Fibroblast of the aortic adventitia (primary cell): ENCODE data around the gene GRIA3. TPM values are rescaled to one million over a fixed set of nuclear protein-coding genes. Genes with fewer than 3 reads are reported as not detected.
A peak's percentile ranks its signal among the peaks of the same experiment; 100 is the strongest.

ENCODE experiments used
- DNase-seq: peaks from one replicate; pipeline ENCODE4 v3.0.0-alpha.2; 2010; ENCODE audit warnings: low read depth
- H3K4me3 ChIP-seq: 2 replicates; pipeline ENCODE4 v1.5.1; 2011; ENCODE audit warnings: low read depth, mild to moderate bottlenecking, control low read depth, low read length, moderate library complexity
- total RNA-seq: library from RNA; depleted of rRNA; stranded (reverse); fragments of >200 nt; gene quantifications from 2 replicates; pipeline ENCODE4 v1.2.3, GENCODE V29; 2012; ENCODE audit warnings: low replicate concordance
- TF ChIP-seq, protein P1 (sequence below): IDR thresholded peaks from 2 replicates; pipeline ENCODE4 v1.5.1; 2011; ENCODE audit warnings: mild to moderate bottlenecking, low read length, control low read depth, inconsistent platforms; ENCODE audit not compliant: insufficient read depth

Gene GRIA3
- total RNA-seq, 1 donor = 9.7 TPM

DNA sequence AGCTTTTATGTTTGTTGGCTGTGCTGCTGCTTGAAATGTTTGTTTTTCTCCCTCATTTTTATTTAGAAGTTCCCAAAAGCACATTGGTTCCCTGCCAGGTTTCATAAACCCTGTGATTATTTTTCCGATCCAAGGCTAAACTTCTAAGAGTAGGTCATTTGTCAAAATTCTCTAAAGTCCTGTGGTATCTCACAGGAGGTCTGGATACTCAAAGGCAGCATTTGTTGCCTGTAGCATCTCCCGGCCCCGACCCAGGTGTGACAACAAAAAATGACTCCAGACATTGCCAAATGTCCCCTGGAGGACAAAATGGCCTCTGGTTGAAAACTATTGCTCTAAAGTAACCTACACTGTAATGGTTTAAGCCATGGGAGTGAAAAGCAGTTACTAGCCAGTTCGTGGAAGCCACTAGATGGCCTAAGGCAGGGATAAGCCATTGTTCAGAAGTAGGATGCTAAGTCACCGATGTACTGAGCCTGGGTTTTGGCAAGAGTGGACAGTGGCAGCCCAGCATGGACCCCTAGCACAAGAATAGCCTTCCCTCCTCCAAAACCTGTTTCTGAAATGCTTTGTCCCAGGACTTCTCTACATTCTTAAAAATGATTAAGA, 292.6 kb downstream of the GRIA3 start:
- no peak overlapping the region for H3K4me3 ChIP-seq
- DNase-seq = no peak
- TF ChIP-seq, protein P1, sequence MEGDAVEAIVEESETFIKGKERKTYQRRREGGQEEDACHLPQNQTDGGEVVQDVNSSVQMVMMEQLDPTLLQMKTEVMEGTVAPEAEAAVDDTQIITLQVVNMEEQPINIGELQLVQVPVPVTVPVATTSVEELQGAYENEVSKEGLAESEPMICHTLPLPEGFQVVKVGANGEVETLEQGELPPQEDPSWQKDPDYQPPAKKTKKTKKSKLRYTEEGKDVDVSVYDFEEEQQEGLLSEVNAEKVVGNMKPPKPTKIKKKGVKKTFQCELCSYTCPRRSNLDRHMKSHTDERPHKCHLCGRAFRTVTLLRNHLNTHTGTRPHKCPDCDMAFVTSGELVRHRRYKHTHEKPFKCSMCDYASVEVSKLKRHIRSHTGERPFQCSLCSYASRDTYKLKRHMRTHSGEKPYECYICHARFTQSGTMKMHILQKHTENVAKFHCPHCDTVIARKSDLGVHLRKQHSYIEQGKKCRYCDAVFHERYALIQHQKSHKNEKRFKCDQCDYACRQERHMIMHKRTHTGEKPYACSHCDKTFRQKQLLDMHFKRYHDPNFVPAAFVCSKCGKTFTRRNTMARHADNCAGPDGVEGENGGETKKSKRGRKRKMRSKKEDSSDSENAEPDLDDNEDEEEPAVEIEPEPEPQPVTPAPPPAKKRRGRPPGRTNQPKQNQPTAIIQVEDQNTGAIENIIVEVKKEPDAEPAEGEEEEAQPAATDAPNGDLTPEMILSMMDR = no peak

DNA sequence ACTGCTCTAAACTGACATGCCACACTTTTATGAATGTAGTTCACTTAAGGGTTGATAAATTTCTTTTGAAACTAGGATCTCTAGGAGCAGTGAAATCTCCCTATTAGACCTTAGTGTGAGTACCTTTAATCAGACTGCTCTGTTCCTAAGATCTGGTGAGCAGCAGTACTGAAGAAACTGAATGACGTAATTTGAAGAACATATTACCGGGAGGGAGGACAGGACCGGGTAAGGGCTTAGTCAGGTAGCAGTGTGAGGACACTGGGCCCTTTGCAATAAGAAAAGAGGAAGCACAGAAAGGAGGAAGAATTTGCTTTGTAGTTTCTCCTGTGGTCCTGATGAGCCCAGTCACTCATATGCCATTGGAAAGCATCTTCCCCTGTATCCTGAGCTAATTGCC, 293.6 kb downstream of the GRIA3 start:
- DNase-seq = no peak
- TF ChIP-seq, protein P1 = no peak
- no peak overlapping the region for H3K4me3 ChIP-seq

DNA sequence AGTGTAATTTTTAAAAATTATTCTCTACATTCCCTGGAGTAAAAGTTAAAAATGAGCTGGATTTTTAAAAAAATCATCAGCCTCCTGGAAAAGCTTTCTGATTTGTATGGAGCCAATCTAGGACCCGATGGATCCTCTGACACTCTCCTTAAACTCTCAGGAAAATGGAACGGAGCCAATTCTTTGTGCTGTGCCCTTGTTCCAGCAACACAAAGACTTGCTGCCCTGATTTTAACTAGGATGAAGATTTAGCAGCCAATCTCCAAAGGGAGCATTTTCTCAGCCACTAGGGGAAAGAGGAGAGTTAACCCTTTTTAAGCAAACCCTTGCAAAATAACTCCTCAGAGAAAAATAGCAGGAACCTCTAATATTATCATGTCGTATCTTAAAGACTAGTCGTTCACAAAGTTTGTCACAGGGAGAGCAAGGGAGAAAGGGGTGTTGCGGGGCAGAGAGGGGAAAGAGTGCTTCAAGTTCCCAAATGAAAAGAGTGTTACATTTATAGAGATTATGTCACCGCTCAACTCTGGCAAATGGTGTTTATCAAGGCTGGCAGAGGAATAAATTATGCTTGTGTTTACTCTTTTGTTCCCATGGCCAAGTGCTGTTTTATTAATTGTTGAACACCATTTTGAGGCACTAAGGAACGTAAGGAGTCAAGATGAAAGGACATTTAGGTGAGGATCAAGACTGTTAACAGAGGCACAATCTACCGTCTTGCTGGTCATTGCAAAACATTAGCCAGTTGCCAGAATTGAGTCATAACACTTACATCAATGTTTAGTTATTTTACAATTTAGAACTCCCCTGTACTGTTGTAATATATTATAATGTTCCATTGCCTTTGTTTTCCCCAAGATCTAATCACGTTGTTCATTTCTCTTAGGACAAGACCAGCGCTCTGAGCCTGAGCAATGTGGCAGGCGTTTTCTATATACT, 298.1 kb downstream of the GRIA3 start:
- TF ChIP-seq, protein P1 = no peak
- DNase-seq = peak; percentile 70
- H3K4me3 ChIP-seq = no peak overlapping the region

DNA sequence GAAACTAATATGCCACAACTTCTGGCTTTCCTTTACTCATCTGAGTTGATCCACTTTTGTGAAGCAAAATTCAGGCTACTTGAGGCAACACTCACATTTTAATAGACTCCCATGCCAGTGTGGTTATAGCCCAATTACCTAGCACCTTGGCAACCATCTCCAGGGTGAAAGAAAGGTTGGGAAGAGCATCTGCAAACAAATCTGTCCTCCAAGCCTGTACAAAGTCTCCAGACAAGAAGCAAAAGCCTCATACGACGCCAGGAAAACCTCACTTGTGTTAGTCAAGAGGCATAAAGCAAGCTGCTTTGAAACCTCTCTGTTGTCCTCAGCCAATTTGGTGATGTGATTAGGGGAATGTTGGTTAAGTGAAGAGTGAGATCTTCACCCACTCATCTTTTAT, 302.2 kb downstream of the GRIA3 start:
- no peak overlapping the region for H3K4me3 ChIP-seq
- TF ChIP-seq, protein P1 = no peak
- DNase-seq = no peak

DNA sequence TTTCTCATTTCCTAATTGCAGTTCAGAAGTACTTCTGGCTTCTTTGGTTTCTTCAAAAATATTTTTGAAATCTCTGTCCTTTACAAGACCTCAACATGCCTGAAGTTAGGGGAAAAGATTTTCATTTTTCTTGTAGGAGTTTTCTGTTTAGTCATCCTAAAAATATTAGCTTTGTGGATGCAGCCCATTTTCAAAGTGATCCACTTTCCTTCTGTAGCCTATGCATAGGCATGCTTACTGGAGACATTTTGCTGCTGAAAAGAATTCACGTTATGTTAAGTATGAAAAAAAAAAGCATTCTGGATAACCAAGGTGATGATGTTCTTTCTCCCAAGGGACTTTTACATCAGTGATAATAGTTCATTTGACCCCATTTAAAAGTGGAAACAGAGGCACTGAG, 303.2 kb downstream of the GRIA3 start:
- peak; percentile 10 for DNase-seq
- TF ChIP-seq, protein P1 = no peak
- no peak overlapping the region for H3K4me3 ChIP-seq

DNA sequence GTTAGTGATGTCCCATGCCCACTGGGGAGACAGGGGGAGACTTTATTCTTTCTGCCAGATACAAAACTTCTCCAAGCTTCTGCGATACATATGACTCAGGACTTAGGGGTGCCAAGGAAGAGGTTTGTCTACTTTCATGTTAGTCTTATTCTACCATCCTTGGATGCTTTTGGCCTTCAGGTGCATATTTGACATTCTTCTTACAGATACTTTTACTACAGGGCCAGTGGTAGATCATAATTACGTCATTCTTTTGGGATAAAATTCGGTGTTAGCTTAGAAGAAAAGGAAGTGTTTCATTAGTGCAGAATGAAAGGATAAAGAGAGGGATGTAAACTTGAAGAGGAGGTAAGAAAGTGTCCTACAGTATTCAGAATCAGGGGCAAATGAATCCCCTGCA, 303.6 kb downstream of the GRIA3 start:
- TF ChIP-seq, protein P1 = no peak
- H3K4me3 ChIP-seq = no peak overlapping the region
- DNase-seq = peak; percentile 7
